Measurements from ENCODE around the gene SLAMF9.

Gene SLAMF9

GRCh38 chr1:159953536-159954515 lies at the start of gene SLAMF9:
TSS of gene SLAMF9 (minus strand) at chr1:159954237. CDS start at chr1:159954137, 100 bp downstream.
- peak; percentile 32 for DNase-seq

GRCh38 chr1:160001440-160001839 lies 47.4 kb upstream of the SLAMF9 start:
- no peak for DNase-seq

- DNase-seq, result peak; percentile 48
Measured at GRCh38 chr1:159999204-159999603, 45.2 kb upstream of the SLAMF9 start.

GRCh38 chr1:159996653-159997052 lies 42.6 kb upstream of the SLAMF9 start:
- DNase-seq, result peak; percentile 93

- peak; percentile 45 for DNase-seq
Measured at GRCh38 chr1:159994896-159995295, 40.9 kb upstream of the SLAMF9 start.

- DNase-seq, result no peak
Measured at GRCh38 chr1:159993911-159994310, 39.9 kb upstream of the SLAMF9 start.

- no peak for DNase-seq
Measured at GRCh38 chr1:159992161-159992560, 38.1 kb upstream of the SLAMF9 start.

GRCh38 chr1:159991513-159991912 lies 37.5 kb upstream of the SLAMF9 start:
- DNase-seq, result no peak

- no peak for DNase-seq
Measured at GRCh38 chr1:159990005-159990404, 36.0 kb upstream of the SLAMF9 start.

GRCh38 chr1:159989581-159989980 lies 35.5 kb upstream of the SLAMF9 start:
- no peak for DNase-seq

- DNase-seq, result no peak
Measured at GRCh38 chr1:159988006-159988405, 34.0 kb upstream of the SLAMF9 start.

GRCh38 chr1:159987186-159987585 lies 33.1 kb upstream of the SLAMF9 start:
- DNase-seq, result no peak

GRCh38 chr1:159986531-159986930 lies 32.5 kb upstream of the SLAMF9 start:
- no peak for DNase-seq

GRCh38 chr1:159986093-159986492 lies 32.1 kb upstream of the SLAMF9 start:
- no peak for DNase-seq

- no peak for DNase-seq
Measured at GRCh38 chr1:159985473-159985872, 31.4 kb upstream of the SLAMF9 start.

- DNase-seq, result no peak
Measured at GRCh38 chr1:159983681-159984080, 29.6 kb upstream of the SLAMF9 start.

GRCh38 chr1:159982280-159982679 lies 28.2 kb upstream of the SLAMF9 start:
- DNase-seq, result no peak

GRCh38 chr1:159981351-159982055 lies 27.5 kb upstream of the SLAMF9 start:
- no peak for DNase-seq

GRCh38 chr1:159980786-159981185 lies 26.7 kb upstream of the SLAMF9 start:
- no peak for DNase-seq

GRCh38 chr1:159980076-159980475 lies 26.0 kb upstream of the SLAMF9 start:
- no peak for DNase-seq

GRCh38 chr1:159979257-159979656 lies 25.2 kb upstream of the SLAMF9 start:
- no peak for DNase-seq

- DNase-seq, result no peak
Measured at GRCh38 chr1:159978107-159978398, 24.0 kb upstream of the SLAMF9 start.

GRCh38 chr1:159977364-159978106 lies 23.5 kb upstream of the SLAMF9 start:
- no peak for DNase-seq

Data from NCI-H226 (cell line).